Right ventricle myocardium inferior (tissue), 1 donor: ENCODE measurements around the gene SOCS3. TPM values are rescaled to one million over a fixed set of nuclear protein-coding genes. Genes with fewer than 3 reads are reported as not detected.
A peak's percentile ranks its signal among the peaks of the same experiment; 100 is the strongest.

Experiments
- ATAC-seq: fragments of 200-7000 bp; cut with Tn5 transposase; one replicate; pipeline ENCODE4 v1.9.1; 2020; ENCODE audit warnings: mild to moderate bottlenecking, moderate library complexity
- DNase-seq: peaks from one replicate; pipeline ENCODE4 v3.0.0; 2021; ENCODE audit errors: missing footprints
- intact Hi-C: fragments of 100-400 bp; cut with DNase I; formaldehyde crosslinking; loops from one replicate; pipeline ENCODE4 v1.11.0; 2022
- total RNA-seq: library from RNA; stranded (reverse); fragmentation: NEBNext Ultra II Directional; extraction: Animal tissue kit (Norgen Biotek cat#: 25700); gene quantifications from one replicate; pipeline ENCODE4 v1.2.1, GENCODE V29; 2021
- donor health status: DM: no; HTN: yes; CAD: no; lungs with severe emphysema.

SOCS3 gene
- total RNA-seq, 1 donor from 2014 or later: 12.2 TPM

DNA sequence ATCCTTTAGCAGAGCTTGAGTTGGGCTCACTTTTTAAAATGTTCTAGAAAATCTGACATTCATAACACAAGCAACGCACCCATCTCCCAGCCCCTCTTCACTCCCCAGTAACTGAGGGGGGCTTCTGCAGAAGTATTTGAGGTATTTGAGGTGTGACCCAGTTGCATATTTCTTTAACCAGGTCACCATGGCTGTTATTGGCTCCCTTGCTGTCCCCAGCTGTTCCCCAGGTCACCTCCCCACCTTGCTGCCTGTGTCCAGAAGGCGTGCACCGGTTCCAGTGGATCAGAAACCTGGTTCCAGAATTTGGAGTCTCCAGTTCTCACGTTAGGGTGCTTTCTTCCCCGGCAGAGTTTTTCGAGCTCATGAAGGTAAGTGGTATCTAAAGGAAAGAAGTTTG is 32.4 kb upstream of the SOCS3 start:
- intact Hi-C loops: no loop called here

DNA sequence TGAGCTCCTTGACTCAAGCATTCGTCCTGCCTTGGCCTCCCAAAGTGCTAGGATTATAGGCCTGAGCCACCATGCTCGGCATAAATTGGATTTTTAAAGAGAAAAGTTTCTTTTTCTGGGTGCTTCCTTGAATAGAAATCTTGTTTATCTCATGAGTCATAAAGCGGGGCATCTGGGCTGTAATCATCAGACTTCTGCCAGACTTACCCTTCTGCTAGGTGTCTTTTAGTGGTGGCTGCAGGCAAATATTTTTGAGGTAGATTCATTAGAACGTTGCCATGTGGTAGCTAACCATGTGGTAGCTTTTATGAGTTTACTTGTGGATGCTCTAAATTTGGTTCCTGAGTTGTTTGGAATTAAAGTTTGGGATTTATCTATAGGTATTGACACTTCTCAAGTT is 32.0 kb upstream of the SOCS3 start:
- intact Hi-C loops: no loop called here
- DNase-seq: no peak
- no peak for ATAC-seq

More for the DNA sequence above, 32.4 kb upstream of the SOCS3 start:
- DNase-seq (peak; percentile 32), ATAC-seq (no peak)

- no peak for ATAC-seq
- DNase-seq: peak; percentile 51
- intact Hi-C loops: no loop called here
These were observed 31.2 kb upstream of the SOCS3 start for GRCh38 chr17:78391051-78391431.

DNA sequence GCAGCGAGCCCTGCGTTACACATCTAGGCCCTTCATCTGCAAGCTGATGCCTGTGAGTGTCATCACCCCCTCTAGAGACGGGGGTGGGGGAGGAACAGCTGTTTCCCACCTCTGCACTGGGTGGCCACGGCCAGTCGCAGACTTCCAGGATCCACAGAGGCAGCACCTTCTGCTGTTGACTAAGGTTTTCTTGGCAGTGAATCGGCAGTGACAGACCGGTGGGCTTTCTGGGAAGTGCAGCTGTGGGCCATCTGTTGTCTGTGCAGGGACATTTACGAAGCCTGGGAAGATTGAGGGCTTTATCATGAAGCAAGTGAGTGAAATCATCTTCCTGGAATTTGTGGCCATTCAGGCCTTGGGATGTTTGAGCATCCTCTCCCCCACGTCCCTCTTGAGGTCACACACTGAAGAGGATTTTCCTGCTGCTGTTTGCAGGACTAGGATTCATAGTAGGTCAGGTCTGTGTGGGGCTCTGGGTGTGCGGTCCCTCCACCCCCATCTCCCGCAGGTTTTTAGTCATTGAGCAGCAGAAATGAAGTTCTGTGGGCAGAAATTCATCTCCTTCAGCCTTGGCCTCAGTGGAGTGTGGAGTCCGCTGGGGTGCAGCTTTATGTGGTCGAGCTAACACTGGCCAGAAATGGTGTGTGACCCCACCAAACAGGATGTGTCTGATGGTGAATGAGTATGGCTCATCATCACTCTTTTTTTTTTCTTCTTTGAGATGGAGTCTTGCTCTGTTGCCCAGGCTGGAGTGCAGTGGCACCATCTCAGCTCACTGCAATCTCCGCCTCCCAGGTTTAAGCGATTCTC is 30.6 kb upstream of the SOCS3 start:
- ATAC-seq: peak; percentile 15
- DNase-seq: peak; percentile 34
- intact Hi-C loops: no loop called here

DNA sequence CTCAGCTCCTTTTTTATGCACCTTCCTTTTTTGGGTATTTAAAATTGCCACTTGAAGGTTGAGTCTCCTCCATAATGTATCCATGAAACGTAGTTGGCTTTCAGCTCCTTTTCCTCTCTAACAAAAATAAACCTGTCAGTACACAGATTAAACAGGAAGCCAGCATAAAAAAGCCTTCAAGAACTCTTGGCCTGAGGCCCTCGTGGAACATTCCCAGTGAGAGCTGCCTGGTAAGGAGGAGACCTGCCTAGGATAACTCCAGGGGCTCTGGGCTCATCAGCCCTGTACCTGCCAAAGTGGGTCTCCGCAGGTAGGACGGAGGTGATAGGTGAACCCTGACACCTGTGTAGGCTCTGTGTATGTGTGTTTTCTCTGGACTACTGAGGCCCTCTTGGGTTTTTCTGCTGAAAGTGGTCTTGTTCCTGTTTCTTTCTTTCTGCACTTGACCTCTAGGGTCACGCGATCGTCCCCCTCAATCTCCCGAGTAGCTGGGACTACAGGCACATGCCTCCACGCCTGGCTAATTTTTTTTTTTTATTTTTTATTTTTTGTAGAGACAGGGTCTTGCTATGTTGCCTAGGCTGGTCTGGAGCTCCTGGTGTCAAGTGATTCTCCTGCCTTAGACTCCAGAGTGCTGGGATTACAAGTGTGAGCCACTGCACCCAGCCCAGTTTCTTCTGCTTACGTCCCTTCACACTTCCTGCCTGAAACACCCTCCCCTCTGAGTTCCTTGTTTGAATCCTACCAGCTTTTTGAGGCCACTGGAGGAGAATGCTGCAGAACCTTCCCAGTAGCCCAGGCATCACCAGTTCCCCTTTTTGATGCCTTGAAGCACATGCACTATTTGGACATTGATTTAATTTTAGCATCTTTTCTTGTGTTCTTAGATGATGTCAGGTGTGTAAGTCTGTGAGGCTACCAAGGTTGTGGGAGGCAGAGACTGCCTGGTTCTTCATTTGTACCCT is 28.4 kb upstream of the SOCS3 start:
- intact Hi-C loops: no loop called here
- ATAC-seq (peak; percentile 45), DNase-seq (peak; percentile 67)

DNA sequence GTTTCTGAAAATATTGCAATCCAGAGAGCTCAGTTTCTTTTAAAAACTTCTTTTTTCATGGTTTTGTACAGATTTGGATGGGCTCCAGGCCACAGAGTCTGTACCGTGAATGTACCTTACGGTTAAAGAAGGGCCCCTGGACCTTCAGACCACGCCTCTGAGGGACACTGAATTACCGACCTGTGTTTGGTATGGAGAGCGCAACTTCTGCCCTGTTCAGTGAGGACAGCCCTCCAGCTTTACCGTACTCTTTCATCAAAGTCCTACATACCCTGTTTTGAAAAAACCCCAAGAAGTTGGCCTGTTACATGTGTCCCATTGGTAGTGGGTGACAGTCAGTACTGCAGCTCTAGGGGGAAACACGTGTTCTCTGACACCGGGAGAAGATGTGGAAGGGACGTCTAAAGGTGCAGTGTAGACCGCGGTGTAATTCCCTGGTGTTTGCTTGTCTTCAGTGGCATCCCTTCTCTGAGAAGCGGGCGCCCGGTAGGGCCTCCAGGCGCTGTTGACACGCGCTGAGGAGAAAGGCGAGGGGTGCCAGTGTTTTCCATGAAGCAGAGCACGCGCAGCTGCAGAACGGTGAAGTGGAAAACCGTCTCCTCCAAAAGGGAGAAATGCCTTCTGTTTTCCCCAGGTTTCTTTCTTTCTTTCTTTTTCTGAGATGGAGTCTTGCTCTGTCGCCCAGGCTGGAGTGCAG is 24.8 kb upstream of the SOCS3 start:
- peak; percentile 34 for DNase-seq
- intact Hi-C loops: no loop called here

GRCh38 chr17:78383725-78384471 is 24.0 kb upstream of the SOCS3 start:
- peak; percentile 94 for DNase-seq
- intact Hi-C loops: no loop called here
- peak; percentile 62 for ATAC-seq

More for the DNA sequence above, 24.8 kb upstream of the SOCS3 start:
- no peak for ATAC-seq

DNA sequence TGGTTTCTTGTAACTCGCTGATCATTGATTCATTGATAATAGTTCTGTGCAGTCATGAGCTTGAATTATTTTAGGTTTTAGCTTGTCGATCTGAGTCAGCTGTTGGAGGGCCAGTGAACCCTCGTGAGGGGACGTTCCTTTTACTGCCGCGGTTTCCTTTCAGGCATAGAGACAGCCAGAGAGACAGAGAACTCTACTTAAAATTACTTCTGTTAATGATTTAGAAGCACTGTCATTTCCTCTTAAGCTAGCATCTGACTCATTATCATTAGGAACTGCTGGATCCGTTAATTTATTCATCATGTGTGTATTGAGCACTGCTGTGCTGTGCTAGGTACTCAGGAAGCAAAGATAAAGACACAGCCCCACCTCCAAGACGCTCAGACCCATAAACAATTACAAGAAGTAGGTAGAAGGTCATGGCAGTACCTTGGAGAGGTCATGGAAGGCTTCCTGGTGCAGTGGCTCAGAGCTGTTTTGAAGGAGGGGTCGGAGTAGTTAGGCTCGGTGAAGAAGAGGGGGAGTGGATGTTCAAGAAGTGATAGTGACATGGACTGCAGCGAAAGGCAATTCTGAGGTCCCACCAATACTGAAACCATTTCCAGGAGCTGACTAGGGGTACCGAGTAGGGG is 21.8 kb upstream of the SOCS3 start:
- intact Hi-C loops: no loop called here
- no peak for DNase-seq
- no peak for ATAC-seq

DNA sequence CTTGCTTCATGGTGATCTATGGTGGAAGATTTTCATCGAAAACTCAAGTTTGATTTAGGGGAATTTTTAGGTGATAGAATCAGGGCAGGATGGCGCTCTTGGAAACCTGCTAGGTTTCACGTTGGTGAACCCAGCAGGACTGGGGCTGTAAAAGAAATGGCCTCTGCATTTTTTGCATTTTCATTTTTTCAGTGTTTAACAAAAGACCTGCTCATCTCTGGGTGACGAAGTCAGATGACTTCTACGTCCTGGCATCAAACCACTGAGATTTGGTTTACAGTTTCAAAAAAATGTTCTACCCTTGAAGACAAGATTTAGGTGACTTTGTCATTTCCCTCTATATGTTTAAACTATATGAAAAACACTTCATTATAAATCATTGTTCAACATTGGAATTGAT is 20.5 kb upstream of the SOCS3 start:
- intact Hi-C loops: no loop called here
- DNase-seq: no peak
- no peak for ATAC-seq

GRCh38 chr17:78379131-78379491 is 19.2 kb upstream of the SOCS3 start:
- ATAC-seq: no peak

GRCh38 chr17:78378225-78379130 is 18.6 kb upstream of the SOCS3 start, which contains the start of gene PGS1:
Gene PGS1 (plus strand): TSS chr17:78378649. CDS start chr17:78378666, 17 bp downstream.
- intact Hi-C loops: no loop called here
- peak; percentile 94 for DNase-seq
- ATAC-seq: peak; percentile 87

More at GRCh38 chr17:78379131-78379491, 19.2 kb upstream of the SOCS3 start:
- no peak for DNase-seq
- intact Hi-C loops: no loop called here

DNA sequence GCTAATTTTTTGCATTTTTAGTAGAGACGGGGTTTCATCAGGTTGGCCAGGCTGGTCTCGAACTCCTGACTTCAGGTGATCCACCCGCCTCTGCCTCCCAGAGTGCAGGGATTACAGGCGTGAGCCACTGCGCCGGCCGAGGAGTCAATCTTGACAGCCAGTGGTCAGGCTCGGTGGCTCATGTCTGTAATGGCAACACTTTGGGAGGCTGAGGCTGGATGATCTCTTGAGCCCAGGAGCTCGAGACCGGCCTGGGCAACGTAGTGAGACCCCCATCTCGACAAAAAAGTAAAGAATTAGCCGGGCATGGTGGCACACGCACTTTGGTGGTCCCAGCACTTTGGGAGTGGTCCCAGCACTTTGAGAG is 18.0 kb upstream of the SOCS3 start:
- DNase-seq: no peak
- intact Hi-C loops: loop anchor here (2.0 kb wide), 1 partner anchor 17 kb away; the partner anchor contains the start of gene SOCS3
- no peak for ATAC-seq

GRCh38 chr17:78376161-78376560 is 16.3 kb upstream of the SOCS3 start:
- DNase-seq (no peak), ATAC-seq (no peak)
- intact Hi-C loops: loop anchor here (2.0 kb wide), 1 partner anchor 15 kb away; the partner anchor contains the start of gene SOCS3

DNA sequence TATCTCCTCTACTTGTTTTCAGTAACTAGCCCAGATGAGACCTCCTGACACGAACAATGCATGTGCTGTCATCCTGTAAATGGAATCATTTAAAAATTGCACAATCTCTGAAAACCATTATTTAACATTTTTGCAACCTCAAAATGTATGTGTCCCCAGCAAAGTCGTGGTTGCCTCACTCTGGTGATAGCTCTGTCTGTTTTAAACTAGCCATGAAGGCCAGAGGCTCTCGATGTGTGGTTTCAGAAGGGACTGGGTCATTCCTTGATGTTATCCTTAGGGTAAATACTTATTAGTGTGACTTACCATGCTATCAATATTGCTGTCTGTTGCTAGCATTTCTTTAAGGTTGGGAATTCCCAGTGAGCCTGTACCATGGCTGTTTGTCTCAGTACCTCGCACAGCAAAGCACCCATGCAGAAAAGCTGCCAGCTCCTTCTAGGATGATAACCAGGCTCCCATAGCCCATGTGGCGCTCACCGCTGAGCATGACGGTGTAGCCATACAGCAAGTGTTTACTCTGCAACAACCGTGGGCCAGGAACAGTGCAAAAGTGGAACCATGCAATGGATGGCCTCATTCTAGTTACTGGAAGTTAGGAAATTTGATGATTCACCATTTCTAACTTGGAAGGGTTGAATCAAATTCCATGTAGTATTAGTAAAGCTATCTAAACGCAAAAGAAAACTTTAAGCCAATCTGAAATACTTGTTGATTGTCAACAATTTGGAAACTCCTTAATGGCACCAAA is 15.7 kb upstream of the SOCS3 start:
- intact Hi-C loops: loop anchor here (2.0 kb wide), 1 partner anchor 15 kb away; the partner anchor contains the start of gene SOCS3
- DNase-seq (peak; percentile 83), ATAC-seq (no peak)

DNA sequence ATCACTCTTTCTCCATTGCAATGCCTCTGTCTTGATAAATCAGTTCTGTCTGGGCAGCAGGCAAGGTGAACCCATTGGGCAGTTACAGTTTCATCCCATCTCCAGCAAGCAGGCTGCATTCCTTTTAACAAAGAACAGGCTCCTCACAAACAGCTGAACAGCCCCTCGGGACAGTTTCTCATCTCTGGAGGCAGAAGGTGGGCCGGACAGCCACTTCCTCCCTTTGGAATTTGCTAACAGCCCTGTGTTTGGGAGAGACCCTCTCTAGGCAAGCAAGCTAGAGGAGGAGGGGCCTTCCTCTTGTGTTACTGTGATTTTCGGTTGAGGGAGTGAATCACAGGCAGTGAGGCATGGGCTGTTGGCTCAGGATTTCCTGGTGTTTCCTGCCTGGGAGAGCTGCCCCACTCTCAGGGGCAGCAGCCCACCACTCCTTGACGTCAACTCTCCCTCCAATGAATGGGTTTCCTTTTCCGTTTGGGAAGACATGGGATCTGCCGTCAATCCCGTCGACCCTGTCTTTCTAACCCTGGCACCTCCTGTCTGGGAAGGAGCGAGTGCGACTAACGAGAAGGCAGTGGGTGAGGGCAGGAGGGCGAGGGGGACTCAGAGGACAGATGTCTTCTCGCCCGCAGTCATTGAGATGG is 14.9 kb upstream of the SOCS3 start:
- intact Hi-C loops: no loop called here
- DNase-seq (no peak), ATAC-seq (no peak)

DNA sequence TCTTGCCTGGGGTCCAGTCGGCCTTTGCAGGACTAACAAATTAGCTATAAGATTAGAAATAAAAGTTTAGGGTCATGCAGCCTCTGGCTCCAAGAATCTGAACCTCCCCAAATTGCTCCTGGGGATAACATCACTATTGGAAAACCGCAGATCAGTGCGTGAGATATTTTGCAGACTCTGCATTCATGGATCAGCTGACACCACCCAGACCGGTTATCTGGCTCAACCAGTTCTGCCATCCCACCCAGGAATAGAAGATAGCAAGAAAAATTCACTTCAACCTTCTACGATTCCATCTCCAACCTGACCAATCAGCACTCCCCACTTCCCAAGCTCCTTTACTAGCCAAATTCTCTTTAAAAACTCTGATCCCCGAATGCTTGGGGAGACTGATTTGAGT is 14.3 kb upstream of the SOCS3 start:
- DNase-seq (no peak), ATAC-seq (no peak)
- intact Hi-C loops: no loop called here
